ENCODE results near the gene ZNF740.
A peak's percentile ranks its signal among the peaks of the same experiment; 100 is the strongest.

ZNF740 gene

DNA sequence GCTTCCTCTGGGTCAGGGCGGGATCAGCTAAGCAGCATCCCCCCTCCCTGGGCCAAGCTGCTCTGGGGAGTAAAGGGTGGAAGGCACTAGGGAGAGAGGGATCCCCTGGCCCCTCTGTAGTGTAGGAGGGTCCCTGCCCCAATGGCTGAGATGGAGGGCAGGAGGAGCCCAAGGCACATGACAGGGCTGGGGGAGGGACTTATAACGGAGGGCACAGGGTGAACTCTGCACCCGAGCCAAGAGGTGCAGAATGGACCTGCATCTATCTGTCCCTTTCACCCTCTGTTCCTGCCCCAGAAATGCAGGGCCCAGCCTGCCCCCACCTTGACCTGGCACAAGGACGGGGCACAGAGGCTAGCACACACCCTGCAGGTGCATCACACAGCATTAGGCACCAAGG, 30.3 kb downstream of the ZNF740 start (continued):
- TF ChIP-seq, protein P1, sequence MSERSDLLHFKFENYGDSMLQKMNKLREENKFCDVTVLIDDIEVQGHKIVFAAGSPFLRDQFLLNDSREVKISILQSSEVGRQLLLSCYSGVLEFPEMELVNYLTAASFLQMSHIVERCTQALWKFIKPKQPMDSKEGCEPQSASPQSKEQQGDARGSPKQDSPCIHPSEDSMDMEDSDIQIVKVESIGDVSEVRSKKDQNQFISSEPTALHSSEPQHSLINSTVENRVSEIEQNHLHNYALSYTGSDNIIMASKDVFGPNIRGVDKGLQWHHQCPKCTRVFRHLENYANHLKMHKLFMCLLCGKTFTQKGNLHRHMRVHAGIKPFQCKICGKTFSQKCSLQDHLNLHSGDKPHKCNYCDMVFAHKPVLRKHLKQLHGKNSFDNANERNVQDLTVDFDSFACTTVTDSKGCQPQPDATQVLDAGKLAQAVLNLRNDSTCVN (tag by site-specific recombination; optimal IDR thresholded peaks at IDR 0.05), result no peak

DNA sequence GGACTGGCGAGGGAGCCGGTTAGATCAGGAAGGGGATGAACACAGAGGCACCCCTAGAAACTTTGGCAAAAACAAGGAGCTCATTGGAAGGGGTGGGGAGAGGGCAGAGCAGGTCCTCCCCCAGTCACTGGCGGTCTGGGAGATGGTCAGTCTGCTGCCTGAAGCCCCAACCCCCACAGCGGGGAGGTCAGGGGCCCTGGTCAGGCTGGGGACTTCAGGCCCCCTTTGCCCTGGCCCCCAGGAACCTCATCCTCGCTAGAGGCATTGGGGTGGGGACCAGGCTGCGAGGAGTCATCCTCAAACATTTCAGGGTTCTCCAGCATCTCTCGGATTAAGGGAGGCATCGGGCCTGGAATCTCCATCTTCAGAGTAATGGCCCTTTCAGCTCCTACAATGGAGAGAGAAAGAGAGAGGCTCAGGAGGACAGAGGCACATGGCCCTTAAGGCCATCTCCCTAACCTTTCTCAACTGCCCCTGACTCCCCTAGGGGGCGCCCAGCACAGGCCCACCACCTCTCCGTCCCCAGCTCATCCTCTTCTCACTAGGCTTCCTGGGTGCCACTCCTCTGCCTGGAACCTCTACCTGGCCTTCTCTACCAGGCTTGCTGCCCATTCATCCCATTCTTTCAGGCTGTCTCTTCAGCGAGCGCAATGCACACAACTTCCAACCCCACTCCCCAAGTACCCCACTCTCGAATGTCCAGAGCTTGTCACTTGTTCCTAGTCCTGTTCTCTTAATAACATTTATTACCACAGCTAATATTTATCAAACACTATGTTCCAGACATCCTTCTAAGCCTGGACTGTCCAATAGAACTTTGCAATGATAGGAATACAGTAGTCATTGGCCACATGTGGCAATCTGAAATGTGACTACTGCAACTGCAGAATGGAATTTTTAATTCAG, 31.2 kb downstream of the ZNF740 start:
- Histone ChIP-seq H3K36me3 (ENCODE audit: control insufficient read depth in 2 of 2, insufficient read depth in 1 of 2, low read length in 2 of 2) (peaks cover 0 to 39% of the 10 kb centered on the region in 2 experiments; a peak in 1 of 3 replicates), H3K4me3 (ENCODE audit: low read depth, low read length) (no peak overlapping the region), H3K9me3 (ENCODE audit: control insufficient read depth, insufficient read depth, low read depth, low read length) (no peaks in the 10 kb centered on the region), H3K4me1 (ENCODE audit: control insufficient read depth, insufficient read depth, low read length) (no peaks in the 10 kb centered on the region), H3K27ac (ENCODE audit: extremely low read depth, low read depth, low read length) (no peak overlapping the region)
- CTCF ChIA-PET, result interaction anchor here (0.5 to 11.6 kb wide), 29 partner anchors 9 to 233 kb away, joined by 3 to 144 read pairs (median 5); partner anchors contain the start of genes AAAS, ESPL1, PFDN5 and SPRYD3
- POLR2A ChIA-PET, result interaction anchor here (1.1 to 1.2 kb wide), 4 partner anchors 9 to 109 kb away, joined by 3 read pairs; partner anchors contain the start of genes AAAS and MYG1
- TF ChIP-seq, protein P2, sequence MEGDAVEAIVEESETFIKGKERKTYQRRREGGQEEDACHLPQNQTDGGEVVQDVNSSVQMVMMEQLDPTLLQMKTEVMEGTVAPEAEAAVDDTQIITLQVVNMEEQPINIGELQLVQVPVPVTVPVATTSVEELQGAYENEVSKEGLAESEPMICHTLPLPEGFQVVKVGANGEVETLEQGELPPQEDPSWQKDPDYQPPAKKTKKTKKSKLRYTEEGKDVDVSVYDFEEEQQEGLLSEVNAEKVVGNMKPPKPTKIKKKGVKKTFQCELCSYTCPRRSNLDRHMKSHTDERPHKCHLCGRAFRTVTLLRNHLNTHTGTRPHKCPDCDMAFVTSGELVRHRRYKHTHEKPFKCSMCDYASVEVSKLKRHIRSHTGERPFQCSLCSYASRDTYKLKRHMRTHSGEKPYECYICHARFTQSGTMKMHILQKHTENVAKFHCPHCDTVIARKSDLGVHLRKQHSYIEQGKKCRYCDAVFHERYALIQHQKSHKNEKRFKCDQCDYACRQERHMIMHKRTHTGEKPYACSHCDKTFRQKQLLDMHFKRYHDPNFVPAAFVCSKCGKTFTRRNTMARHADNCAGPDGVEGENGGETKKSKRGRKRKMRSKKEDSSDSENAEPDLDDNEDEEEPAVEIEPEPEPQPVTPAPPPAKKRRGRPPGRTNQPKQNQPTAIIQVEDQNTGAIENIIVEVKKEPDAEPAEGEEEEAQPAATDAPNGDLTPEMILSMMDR (tag by site-specific recombination; IDR thresholded peaks at IDR 0.05), result peak; percentile 58
- TF ChIP-seq ZNF501 (tag by site-specific recombination; IDR thresholded peaks at IDR 0.05) (no peak), ZNF529 (tag by site-specific recombination; IDR thresholded peaks at IDR 0.05; ENCODE audit: insufficient replicate concordance) (no peak), ZNF624 (tag by site-specific recombination; IDR thresholded peaks at IDR 0.05) (no peak)

DNA sequence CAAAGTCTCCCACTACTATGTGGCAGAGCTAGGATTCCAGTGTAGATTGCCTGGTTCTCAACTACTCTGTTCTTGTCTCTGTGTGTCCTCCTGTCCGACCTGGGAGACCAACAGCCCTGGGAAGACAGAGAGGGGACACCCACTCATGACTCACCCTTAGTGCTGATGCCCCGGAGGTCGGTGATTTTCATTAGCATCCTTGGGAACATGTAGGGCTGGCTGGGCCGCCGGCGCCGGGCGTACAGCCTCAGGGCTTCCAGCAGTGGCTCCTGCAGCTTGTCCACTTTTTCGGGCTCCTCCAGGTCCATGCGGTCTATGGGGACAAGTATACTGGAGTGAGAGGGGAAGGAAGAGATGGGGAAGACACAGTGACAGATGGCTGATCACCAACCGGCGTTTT, 32.4 kb downstream of the ZNF740 start:
- Histone ChIP-seq H3K4me1 (ENCODE audit: control insufficient read depth, insufficient read depth, low read length) (no peaks in the 10 kb centered on the region), H3K27ac (ENCODE audit: extremely low read depth, low read depth, low read length) (no peak overlapping the region), H3K9me3 (ENCODE audit: control insufficient read depth, insufficient read depth, low read depth, low read length) (no peaks in the 10 kb centered on the region), H3K4me3 (ENCODE audit: low read depth, low read length) (no peak overlapping the region), H3K36me3 (ENCODE audit: control insufficient read depth in 2 of 2, insufficient read depth in 1 of 2, low read length in 2 of 2) (peaks cover 0 to 39% of the 10 kb centered on the region in 2 experiments; a peak in 1 of 3 replicates)
- POLR2A ChIA-PET, result interaction anchor here (0.6 to 2.3 kb wide), 5 partner anchors 54 to 147 kb away, joined by 3 to 11 read pairs (median 10); partner anchors contain the start of genes AAAS and ESPL1
- TF ChIP-seq ZBTB21 (tag by site-specific recombination; IDR thresholded peaks at IDR 0.05) (no peak), ZNF707 (tag by site-specific recombination; IDR thresholded peaks at IDR 0.05) (no peak), ZNF792 (tag by site-specific recombination; IDR thresholded peaks at IDR 0.05) (no peak), ZNF114 (tag by site-specific recombination; IDR thresholded peaks at IDR 0.05) (no peak), ZNF596 (tag by site-specific recombination; IDR thresholded peaks at IDR 0.05) (no peak)
- TF ChIP-seq, protein P3, sequence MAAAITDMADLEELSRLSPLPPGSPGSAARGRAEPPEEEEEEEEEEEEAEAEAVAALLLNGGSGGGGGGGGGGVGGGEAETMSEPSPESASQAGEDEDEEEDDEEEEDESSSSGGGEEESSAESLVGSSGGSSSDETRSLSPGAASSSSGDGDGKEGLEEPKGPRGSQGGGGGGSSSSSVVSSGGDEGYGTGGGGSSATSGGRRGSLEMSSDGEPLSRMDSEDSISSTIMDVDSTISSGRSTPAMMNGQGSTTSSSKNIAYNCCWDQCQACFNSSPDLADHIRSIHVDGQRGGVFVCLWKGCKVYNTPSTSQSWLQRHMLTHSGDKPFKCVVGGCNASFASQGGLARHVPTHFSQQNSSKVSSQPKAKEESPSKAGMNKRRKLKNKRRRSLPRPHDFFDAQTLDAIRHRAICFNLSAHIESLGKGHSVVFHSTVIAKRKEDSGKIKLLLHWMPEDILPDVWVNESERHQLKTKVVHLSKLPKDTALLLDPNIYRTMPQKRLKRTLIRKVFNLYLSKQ (tag by site-specific recombination; IDR thresholded peaks at IDR 0.05; ENCODE audit: borderline replicate concordance), result no peak
- CTCF ChIA-PET, result interaction anchor here (0.7 to 11.6 kb wide), 24 partner anchors 9 to 147 kb away, joined by 3 to 144 read pairs (median 10); partner anchors contain the start of genes AAAS, ESPL1 and PFDN5

DNA sequence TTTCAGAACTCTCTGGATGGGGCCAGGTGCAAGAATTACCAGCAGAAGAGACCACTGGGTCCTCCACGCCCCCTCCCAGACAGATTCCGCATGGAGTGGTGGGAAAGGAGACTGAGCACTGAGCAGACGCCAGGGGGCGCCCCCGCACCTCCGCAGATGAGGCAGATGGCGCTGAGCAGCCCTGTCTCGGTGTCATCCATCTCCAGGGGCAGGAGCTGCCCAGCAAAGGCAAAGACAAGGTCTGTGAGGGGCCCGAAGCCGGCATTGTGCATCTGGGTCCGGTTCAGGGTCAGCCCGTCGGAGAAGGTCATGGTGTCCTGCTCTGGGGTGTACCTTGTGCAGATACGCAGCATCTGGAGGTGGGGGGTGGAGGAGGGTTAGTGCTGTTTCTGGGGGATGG, 32.8 kb downstream of the ZNF740 start:
- H3K4me1 ChIP-seq (ENCODE audit: control insufficient read depth, insufficient read depth, low read length), result no peaks in the 10 kb centered on the region
- peaks cover 0 to 39% of the 10 kb centered on the region in 2 experiments; a peak in 1 of 3 replicates for H3K36me3 ChIP-seq (ENCODE audit: control insufficient read depth in 2 of 2, insufficient read depth in 1 of 2, low read length in 2 of 2)
- ChIA-PET POLR2A (interaction anchor here (0.6 to 2.3 kb wide), 11 partner anchors 27 to 148 kb away, joined by 3 to 11 read pairs (median 4); partner anchors contain the start of genes AAAS, ESPL1 and PFDN5), CTCF (interaction anchor here (0.6 to 11.6 kb wide), 41 partner anchors 9 to 296 kb away, joined by 3 to 144 read pairs (median 5); partner anchors contain the start of genes AAAS, CSAD, ESPL1 and IGFBP6)
- H3K27ac ChIP-seq (ENCODE audit: extremely low read depth, low read depth, low read length), result no peak overlapping the region
- H3K4me3 ChIP-seq (ENCODE audit: low read depth, low read length), result no peak overlapping the region
- H3K9me3 ChIP-seq (ENCODE audit: control insufficient read depth, insufficient read depth, low read depth, low read length), result no peaks in the 10 kb centered on the region
- no peak for TF ChIP-seq EGR2 (tag by site-specific recombination; IDR thresholded peaks at IDR 0.05; ENCODE audit: low read depth)
- TF ChIP-seq ZFP37 (tag by site-specific recombination; IDR thresholded peaks at IDR 0.05), result peak; percentile 43; the same call in 1 of the 2 replicates
- TF ChIP-seq ZNF155 (tag by site-specific recombination; IDR thresholded peaks at IDR 0.05), result no peak
- TF ChIP-seq ZNF2 (tag by site-specific recombination; IDR thresholded peaks at IDR 0.05), result peak; percentile 86
- 0 out of 2 replicates have a peak, but pooled peaks have one; percentile 24 for TF ChIP-seq KLF1 (tag by site-specific recombination; IDR thresholded peaks at IDR 0.05)
- TF ChIP-seq, protein P4, sequence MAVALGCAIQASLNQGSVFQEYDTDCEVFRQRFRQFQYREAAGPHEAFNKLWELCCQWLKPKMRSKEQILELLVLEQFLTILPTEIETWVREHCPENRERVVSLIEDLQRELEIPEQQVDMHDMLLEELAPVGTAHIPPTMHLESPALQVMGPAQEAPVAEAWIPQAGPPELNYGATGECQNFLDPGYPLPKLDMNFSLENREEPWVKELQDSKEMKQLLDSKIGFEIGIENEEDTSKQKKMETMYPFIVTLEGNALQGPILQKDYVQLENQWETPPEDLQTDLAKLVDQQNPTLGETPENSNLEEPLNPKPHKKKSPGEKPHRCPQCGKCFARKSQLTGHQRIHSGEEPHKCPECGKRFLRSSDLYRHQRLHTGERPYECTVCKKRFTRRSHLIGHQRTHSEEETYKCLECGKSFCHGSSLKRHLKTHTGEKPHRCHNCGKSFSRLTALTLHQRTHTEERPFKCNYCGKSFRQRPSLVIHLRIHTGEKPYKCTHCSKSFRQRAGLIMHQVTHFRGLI (tag by site-specific recombination; IDR thresholded peaks at IDR 0.05), result no peak
- TF ChIP-seq ZNF366 (tag by site-specific recombination; conservative IDR thresholded peaks at IDR 0.05), result peak; percentile 49; the same call in 1 of the 2 replicates
- peak; percentile 79 for TF ChIP-seq ZBTB17 (tag by site-specific recombination; IDR thresholded peaks at IDR 0.05)
- no peak for TF ChIP-seq ZNF548 (tag by site-specific recombination; IDR thresholded peaks at IDR 0.05)
- TF ChIP-seq YY1 (tag by site-specific recombination; IDR thresholded peaks at IDR 0.05), result 0 out of 2 replicates have a peak, but pooled peaks have one; percentile 24
- TF ChIP-seq ZNF549 (tag by site-specific recombination; IDR thresholded peaks at IDR 0.05), result no peak
